Dendritic cell treated with granulocyte-macrophage colony-stimulating factor and Interleukin-4, amounts not matched to agents 40 ng/mL and 50 ng/mL, for 4 days (primary cell): ENCODE results near the gene GMNN.

ENCODE experiments used
- H3K27ac Mint-ChIP-seq: one replicate; pipeline ENCODE4 v1.8.0; 2022; ENCODE audit warnings: mild to moderate bottlenecking, mixed read lengths
- H3K27me3 Mint-ChIP-seq: one replicate; pipeline ENCODE4 v1.8.0; 2022; ENCODE audit warnings: mild to moderate bottlenecking, mixed read lengths
- H3K36me3 Mint-ChIP-seq: one replicate; pipeline ENCODE4 v1.8.0; 2022; ENCODE audit warnings: low read depth, mixed read lengths
- H3K4me1 Mint-ChIP-seq: one replicate; pipeline ENCODE4 v1.8.0; 2022; ENCODE audit warnings: low read depth, mixed read lengths
- H3K4me3 Mint-ChIP-seq: one replicate; pipeline ENCODE4 v1.8.0; 2022; ENCODE audit warnings: mild to moderate bottlenecking, moderate library complexity, mixed read lengths
- H3K9me3 Mint-ChIP-seq: one replicate; pipeline ENCODE4 v1.8.0; 2022; ENCODE audit warnings: mixed read lengths
- intact Hi-C: fragments of 100-400 bp; cut with micrococcal nuclease; formaldehyde crosslinking; loops from one replicate; pipeline ENCODE4 v1.15.0; 2022

GMNN gene

DNA sequence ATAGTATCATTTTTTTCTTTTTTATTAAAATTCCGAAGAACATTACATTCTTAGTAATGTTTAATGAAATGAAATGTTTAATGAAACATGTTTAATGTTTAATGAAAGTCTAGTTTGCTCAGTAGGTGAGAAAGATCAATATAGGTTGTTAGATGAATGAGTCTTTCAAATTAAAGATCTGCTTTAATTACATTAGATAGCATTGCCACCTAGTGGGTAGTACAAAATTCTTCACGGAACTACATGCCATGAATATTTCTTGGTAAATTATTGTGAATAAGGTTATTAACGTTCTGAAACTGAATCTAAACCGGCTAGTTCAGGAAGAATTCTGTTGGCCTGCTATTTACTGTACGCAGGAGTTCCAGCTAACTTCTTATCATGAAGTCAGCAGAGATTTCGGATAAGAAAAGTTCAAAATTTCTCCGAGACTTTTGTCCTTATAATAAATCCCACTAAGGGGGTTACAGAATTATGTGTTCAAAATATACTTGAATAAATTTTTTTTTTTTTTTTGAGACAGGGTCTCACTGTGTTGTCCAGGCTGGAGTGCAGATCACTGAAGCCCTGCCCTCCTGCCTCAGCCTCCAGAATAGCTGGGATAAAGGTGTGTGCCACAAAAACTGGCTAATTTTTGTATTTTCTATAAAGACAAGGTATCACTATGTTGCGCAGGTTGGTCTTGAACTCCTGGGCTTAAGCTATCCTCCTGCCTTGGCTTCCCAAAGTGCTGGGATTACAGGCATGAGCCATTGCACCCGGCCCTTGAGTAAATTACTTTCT lies 7.9 kb upstream of the GMNN start:
- intact Hi-C loops = loop anchor here (1.0 kb wide), 2 partner anchors 49 to 186 kb away; no protein-coding TSS in a partner anchor
- Mint-ChIP-seq H3K4me3 (no peak overlapping the region), H3K36me3 (no peaks in the 10 kb centered on the region)

DNA sequence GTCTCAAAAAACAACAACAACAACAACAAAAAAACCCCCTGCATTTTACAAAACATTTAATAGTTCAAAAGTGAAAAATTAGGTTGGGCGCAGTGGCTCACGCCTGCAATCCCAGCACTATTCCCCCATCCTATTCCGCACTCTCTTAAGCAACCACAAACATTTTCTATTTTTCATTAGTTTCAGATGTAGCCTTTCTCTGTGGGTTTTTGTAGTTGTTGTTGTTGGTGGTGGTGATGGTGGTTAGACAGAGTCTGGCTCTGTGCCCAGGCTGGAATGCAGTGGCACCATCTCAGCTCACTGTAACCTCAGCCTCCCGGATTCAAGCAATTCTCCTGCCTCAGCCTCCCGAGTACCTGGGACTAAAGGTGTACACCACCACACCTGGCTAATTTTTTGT lies 6.4 kb upstream of the GMNN start:
- H3K9me3 Mint-ChIP-seq = no peaks in the 10 kb centered on the region
- H3K27me3 Mint-ChIP-seq = no peaks in the 10 kb centered on the region
- intact Hi-C loops = no loop called here
- peaks cover 9% of the 10 kb centered on the region for H3K4me1 Mint-ChIP-seq
- no peak overlapping the region for H3K4me3 Mint-ChIP-seq
- H3K27ac Mint-ChIP-seq = peak overlapping the region; percentile 3
- H3K36me3 Mint-ChIP-seq = no peaks in the 10 kb centered on the region

More for the DNA sequence above, 7.9 kb upstream of the GMNN start:
- Mint-ChIP-seq H3K27me3 (no peaks in the 10 kb centered on the region), H3K9me3 (no peaks in the 10 kb centered on the region), H3K4me1 (peaks cover 12% of the 10 kb centered on the region), H3K27ac (no peak overlapping the region)

DNA sequence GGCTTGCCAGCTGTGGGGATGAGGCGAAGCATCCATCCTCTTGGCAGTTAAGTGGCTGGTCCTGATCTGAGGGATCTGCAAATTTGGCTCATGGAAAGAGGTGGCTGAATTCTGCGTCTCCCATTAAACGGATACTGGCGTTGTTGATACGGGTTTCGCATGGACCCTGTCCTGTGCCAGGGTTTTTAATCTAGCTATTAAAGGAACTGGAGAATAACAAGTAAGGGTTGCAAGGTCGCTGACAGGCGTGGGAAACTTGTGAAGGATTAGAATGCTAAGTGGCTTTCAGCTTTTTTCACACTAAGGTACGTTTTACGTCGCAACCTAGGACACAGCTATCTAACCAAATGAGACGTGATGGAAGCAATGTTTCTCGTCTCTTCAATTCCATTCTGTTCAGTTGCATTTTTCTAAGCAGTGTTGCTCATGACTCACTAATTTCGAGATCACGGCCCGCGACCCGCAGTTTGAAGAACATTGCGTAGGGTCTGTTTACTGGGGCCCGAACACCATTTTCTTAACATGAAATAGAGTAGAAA lies 852 bp downstream of the GMNN start:
- Mint-ChIP-seq H3K4me1 (peaks cover 30% of the 10 kb centered on the region), H3K36me3 (peaks cover 11% of the 10 kb centered on the region), H3K4me3 (peak overlapping the region; percentile 99), H3K27me3 (no peaks in the 10 kb centered on the region), H3K27ac (peak overlapping the region; percentile 95), H3K9me3 (no peaks in the 10 kb centered on the region)
- intact Hi-C loops = loop anchor here (2.0 to 10.0 kb wide), 2 partner anchors 55 to 299 kb away; no protein-coding TSS in a partner anchor

DNA sequence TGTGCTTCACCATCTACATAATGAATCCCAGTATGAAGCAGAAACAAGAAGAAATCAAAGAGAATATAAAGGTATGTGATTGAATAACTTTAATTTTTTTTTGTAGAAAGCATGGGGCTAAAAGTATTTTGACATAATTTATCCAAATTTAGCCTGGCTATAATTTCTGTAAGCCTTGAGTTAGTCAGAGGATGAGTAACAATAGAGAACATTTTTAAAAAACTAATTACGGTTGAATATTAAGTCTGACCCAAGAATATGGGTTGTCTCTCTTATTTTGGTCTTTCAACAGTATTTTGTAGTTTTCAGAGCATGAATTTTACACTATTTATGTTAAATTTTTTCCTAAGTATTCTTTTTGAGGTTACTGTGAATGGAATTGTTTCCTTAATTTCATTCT lies 2.5 kb downstream of the GMNN start:
- Mint-ChIP-seq H3K4me3 (no peak overlapping the region), H3K27ac (no peak overlapping the region), H3K36me3 (peaks cover 26% of the 10 kb centered on the region), H3K27me3 (no peaks in the 10 kb centered on the region), H3K4me1 (peaks cover 30% of the 10 kb centered on the region), H3K9me3 (no peaks in the 10 kb centered on the region)
- intact Hi-C loops = loop anchor here (10.0 kb wide), 1 partner anchor 298 kb away; no protein-coding TSS in a partner anchor

DNA sequence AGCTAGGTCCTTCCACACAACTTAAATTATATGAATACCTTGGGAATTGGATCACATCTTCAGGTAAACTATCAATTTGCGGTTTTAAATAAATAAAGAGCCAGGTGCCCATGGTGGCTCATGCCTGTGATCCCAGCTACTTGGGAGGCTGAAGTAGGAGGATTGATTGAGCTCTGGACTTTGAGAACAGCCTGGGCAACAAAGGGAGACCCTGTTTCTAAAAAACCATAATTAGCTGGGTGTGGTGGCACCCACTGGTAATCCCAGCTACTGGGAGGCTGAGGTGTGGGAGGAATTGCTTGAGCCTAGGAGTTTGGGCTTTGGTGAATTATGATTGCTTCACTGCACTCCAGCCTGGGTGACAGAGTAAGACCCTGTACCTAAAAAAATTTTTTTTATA lies 3.4 kb downstream of the GMNN start:
- Mint-ChIP-seq H3K27me3 (no peaks in the 10 kb centered on the region), H3K36me3 (peaks cover 35% of the 10 kb centered on the region), H3K27ac (no peak overlapping the region), H3K4me1 (peaks cover 30% of the 10 kb centered on the region), H3K4me3 (no peak overlapping the region), H3K9me3 (no peaks in the 10 kb centered on the region)
- intact Hi-C loops = loop anchor here (10.0 kb wide), 1 partner anchor 297 kb away; no protein-coding TSS in a partner anchor

DNA sequence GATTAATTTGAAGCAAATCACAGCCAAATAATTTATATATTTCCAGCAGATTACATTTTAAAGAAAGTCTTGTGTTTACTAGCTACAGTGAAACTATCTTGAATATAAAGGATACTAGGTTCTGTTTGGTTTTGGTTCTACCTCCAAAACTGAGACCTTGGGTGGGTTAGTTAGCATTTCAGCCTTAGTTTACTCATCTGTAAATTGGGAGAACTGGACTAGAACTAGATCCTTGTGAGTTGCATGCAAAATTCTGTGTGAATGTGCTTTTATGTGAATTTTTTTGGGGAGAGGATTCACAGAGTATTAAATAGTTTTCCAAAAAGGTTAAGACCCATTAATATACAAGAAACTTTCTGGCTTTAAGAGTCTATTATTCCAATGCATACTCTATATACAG lies 4.1 kb downstream of the GMNN start:
- intact Hi-C loops = loop anchor here (10.0 kb wide), 1 partner anchor 296 kb away; no protein-coding TSS in a partner anchor
- no peak overlapping the region for H3K27ac Mint-ChIP-seq
- H3K36me3 Mint-ChIP-seq = peaks cover 43% of the 10 kb centered on the region
- no peaks in the 10 kb centered on the region for H3K9me3 Mint-ChIP-seq
- no peak overlapping the region for H3K4me3 Mint-ChIP-seq
- H3K4me1 Mint-ChIP-seq = peaks cover 30% of the 10 kb centered on the region
- no peaks in the 10 kb centered on the region for H3K27me3 Mint-ChIP-seq

DNA sequence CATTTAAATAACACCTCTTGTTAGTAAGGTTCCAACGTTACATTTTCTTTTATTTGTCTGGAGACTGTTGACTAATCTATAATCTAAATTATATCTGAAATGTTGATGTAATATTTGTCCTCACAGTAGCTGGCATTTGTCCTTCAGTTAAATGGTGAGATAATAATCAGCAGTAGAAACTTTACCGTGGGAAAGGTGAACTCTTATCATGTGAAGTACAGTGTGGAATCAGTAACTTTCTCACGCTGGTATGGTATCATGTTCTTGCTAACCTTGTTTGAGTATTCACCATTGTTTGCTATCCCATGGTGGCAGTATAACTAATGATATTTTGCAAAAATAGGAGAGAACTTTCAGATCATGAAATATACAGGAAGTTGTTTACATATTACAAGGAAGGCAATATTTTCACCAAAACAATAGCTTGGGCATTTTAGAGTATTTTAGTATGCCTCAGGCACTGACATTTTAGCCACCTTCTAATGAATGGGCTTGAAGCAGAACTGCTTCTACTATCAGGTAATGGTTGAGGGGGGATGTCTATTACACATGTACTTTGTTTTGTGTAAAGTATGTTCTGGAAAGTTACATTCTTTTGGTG lies 4.8 kb downstream of the GMNN start:
- intact Hi-C loops = loop anchor here (5.0 to 10.0 kb wide), 2 partner anchors 238 to 295 kb away; no protein-coding TSS in a partner anchor
- Mint-ChIP-seq H3K27ac (peak overlapping the region; percentile 52), H3K9me3 (no peaks in the 10 kb centered on the region), H3K4me3 (no peak overlapping the region), H3K36me3 (peaks cover 43% of the 10 kb centered on the region), H3K27me3 (no peaks in the 10 kb centered on the region), H3K4me1 (peaks cover 30% of the 10 kb centered on the region)

DNA sequence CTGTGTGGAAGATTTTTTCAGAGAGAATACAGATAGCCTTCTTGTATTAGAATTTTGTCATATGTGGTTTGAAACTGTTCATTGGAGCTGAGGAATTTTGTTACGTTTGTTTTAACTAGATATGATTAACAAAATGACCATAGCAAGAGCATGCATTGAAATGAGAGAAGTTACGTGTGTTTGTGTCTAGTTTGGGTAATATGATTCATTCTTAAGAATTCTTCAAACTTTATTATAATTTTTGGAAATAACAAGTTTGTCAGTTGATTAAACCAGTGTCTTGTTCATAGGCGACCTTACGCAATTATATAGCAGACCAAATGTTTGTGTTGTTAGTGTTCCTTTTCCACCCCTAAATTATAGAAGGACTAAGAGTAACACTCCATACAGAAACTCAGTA lies 5.5 kb downstream of the GMNN start:
- intact Hi-C loops = loop anchor here (5.0 kb wide), 1 partner anchor 237 kb away; no protein-coding TSS in a partner anchor
- no peaks in the 10 kb centered on the region for H3K9me3 Mint-ChIP-seq
- no peaks in the 10 kb centered on the region for H3K27me3 Mint-ChIP-seq
- H3K36me3 Mint-ChIP-seq = peaks cover 36% of the 10 kb centered on the region
- peak overlapping the region; percentile 52 for H3K27ac Mint-ChIP-seq
- H3K4me3 Mint-ChIP-seq = no peak overlapping the region
- peaks cover 30% of the 10 kb centered on the region for H3K4me1 Mint-ChIP-seq

DNA sequence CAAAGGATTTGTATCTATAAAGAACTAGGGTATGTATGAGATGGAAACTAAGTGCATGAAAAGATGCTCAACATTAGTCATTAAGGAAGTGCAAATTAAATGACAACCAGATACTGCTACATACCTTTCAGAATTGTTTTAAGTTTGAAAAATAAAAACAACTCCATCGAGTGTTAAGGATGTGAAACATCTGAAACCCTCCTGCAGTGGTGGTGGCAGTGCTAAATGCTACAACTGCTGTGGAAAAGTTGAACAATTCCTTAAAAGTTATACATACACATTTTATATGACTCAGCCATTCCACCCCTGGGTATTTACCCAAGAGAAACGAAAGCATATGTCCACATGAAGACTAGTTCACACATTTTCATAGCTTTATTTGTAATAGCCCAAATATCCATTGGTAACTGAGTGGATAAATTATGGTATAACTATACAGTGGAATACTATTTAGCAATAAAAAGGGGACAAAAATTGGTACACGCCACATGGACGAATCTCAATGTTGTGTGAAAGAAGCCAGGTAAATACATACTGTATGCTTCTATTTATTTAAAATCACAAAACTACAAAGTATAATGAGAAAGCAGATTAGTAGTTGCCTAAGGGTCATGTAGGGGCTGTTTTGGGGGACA lies 13.4 kb downstream of the GMNN start:
- intact Hi-C loops = loop anchor here (5.0 kb wide), 1 partner anchor 206 kb away; no protein-coding TSS in a partner anchor
- Mint-ChIP-seq H3K36me3 (peaks cover 29% of the 10 kb centered on the region), H3K4me1 (no peaks in the 10 kb centered on the region), H3K9me3 (no peaks in the 10 kb centered on the region), H3K27me3 (no peaks in the 10 kb centered on the region), H3K4me3 (no peak overlapping the region), H3K27ac (no peak overlapping the region)

DNA sequence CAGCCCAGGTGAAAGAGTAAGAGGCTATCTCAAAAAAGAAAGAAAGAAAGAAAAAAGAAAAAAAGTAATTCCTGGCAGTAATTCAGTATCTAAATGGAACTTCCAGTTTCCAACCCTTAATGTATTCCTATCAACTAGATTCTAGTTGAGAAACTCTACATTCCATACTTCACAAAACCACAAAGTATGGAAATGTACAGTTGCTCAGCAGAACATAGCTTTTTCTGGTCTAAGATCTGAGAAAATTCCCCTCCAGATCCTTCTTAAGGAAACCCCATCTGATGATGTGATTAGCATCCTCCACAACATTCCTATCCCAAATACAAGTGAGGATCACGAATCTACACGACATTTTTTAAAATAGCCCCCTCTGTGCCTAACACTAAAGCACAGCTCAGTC lies 20.4 kb downstream of the GMNN start:
- intact Hi-C loops = no loop called here
- H3K4me3 Mint-ChIP-seq = no peak overlapping the region
- H3K36me3 Mint-ChIP-seq = no peaks in the 10 kb centered on the region
- H3K9me3 Mint-ChIP-seq = no peaks in the 10 kb centered on the region
- H3K4me1 Mint-ChIP-seq = no peaks in the 10 kb centered on the region
- no peaks in the 10 kb centered on the region for H3K27me3 Mint-ChIP-seq
- no peak overlapping the region for H3K27ac Mint-ChIP-seq

DNA sequence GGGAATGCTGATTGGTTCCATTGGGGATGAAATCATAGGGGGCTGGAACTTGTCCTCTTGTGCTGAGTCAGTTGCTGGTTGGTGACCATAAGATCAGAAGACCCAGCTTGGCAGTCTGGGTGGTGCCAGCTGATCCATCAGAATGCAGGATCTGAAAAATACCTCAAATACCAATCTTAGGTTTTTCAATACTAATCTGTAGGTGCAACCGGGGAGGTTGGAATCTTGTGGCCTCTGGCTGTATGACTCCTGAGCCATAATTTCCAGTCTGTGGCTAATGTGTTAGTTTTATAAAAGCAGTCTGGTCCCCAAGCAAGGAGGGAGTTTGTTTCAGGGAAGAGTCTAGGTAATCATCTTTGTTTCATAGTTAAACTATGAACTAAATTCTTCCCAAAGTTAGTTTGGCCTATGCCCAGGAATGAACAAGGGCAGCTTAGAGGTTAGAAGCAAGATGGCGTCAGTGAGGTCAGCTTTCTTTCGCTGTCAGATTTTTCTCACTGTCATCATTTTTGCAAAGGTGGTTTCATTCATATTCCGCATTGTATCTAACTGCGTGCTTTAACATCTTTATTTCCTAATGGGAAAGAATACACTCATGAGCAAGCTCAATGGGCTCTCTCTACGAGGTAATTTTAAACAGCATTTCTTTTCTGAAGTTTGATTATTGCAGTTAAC lies 22.0 kb downstream of the GMNN start:
- no peaks in the 10 kb centered on the region for H3K27me3 Mint-ChIP-seq
- H3K4me3 Mint-ChIP-seq = no peak overlapping the region
- no peak overlapping the region for H3K27ac Mint-ChIP-seq
- H3K9me3 Mint-ChIP-seq = no peaks in the 10 kb centered on the region
- intact Hi-C loops = no loop called here
- no peaks in the 10 kb centered on the region for H3K36me3 Mint-ChIP-seq
- no peaks in the 10 kb centered on the region for H3K4me1 Mint-ChIP-seq

DNA sequence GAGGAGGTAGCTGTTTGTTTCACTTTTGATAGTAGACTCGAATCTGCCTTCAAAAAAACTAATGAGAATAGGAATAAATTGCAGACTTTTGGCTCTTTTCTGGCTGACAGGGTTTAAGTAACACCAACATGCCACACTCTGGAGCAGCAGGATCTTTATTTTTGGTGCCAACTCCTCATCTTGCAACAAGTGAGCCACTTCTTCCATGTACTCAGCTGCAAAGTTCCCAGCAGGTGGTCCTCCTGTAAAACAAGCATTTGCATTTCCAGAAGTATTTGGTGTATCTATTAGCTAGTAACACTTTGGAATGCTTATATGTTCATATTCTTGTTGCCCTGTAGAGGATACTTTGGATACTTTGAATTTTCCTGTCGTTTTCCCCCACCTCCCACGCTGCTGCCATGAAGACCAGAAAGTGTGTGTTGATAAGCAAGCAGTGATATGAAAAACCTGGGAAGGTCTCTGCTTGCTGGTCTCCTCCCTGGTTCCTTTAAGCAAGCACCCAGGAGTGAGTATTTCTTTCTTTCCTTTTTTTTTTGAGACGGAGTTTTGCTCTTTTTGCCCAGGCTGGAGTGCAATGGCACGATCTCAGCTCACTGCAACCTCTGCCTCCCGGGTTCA lies 23.0 kb downstream of the GMNN start:
- Mint-ChIP-seq H3K36me3 (peaks cover 2% of the 10 kb centered on the region), H3K4me3 (no peak overlapping the region), H3K27ac (no peak overlapping the region), H3K27me3 (no peaks in the 10 kb centered on the region), H3K4me1 (no peaks in the 10 kb centered on the region), H3K9me3 (no peaks in the 10 kb centered on the region)
- intact Hi-C loops = no loop called here
